Measurements from ENCODE around the gene ITPRIP. TPM values are rescaled to one million over a fixed set of nuclear protein-coding genes. Genes with fewer than 3 reads are reported as not detected.

Gene ITPRIP
- total and polyA plus RNA-seq, 2 experiments from 2014 or later, result 5.9 to 9.0 TPM

DNA sequence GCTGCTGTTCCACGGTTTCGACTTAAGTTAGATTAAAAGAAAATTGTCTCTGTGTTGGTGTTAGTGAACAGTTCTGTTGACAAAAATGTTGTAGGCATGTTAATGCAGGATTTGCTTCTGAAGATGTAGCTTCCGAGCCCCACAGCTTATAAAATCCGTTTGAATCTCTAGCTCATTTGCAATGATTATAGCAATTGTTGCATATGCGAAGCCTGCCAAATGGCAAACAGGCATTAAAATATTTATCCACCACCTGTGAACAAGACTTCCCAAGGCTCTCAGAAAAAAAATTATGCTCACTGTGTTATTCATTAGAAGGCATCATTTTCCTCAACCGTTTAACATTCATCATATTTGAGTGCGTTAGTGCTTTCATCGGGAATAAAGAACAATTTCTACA lies 29.6 kb upstream of the ITPRIP start:
- no peaks in the 10 kb centered on the region for H3K79me2 ChIP-seq
- TF ChIP-seq EZH2phosphoT487 (IDR thresholded peaks at IDR 0.05; ENCODE audit: low read depth, severe bottlenecking, unreplicated experiment) (no peak), EZH2 (IDR thresholded peaks at IDR 0.05; ENCODE audit: borderline replicate concordance) (no peak)
- TF ChIP-seq, protein P1, sequence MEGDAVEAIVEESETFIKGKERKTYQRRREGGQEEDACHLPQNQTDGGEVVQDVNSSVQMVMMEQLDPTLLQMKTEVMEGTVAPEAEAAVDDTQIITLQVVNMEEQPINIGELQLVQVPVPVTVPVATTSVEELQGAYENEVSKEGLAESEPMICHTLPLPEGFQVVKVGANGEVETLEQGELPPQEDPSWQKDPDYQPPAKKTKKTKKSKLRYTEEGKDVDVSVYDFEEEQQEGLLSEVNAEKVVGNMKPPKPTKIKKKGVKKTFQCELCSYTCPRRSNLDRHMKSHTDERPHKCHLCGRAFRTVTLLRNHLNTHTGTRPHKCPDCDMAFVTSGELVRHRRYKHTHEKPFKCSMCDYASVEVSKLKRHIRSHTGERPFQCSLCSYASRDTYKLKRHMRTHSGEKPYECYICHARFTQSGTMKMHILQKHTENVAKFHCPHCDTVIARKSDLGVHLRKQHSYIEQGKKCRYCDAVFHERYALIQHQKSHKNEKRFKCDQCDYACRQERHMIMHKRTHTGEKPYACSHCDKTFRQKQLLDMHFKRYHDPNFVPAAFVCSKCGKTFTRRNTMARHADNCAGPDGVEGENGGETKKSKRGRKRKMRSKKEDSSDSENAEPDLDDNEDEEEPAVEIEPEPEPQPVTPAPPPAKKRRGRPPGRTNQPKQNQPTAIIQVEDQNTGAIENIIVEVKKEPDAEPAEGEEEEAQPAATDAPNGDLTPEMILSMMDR (IDR thresholded peaks at IDR 0.05; ENCODE audit: poor library complexity), result no peak
- no peak for DNase-seq (ENCODE audit: low spot score)
- 64% methylated on average over 8 of the region's 8 CpGs for WGBS (ENCODE audit: low lambda C conversion rate, missing lambda C conversion rate)
- no peaks in the 10 kb centered on the region for H3K27me3 ChIP-seq
- H3K4me1 ChIP-seq (ENCODE audit: insufficient read depth), result no peaks in the 10 kb centered on the region
- H3K36me3 ChIP-seq (replicated peaks; ENCODE audit: insufficient read depth, low read depth), result no peaks in the 10 kb centered on the region
- no peak overlapping the region for H3K4me2 ChIP-seq
- H3K27ac ChIP-seq, result no peak overlapping the region
- H3K9me2 ChIP-seq (replicated peaks; ENCODE audit: insufficient read depth), result no peaks in the 10 kb centered on the region
- peaks cover 7% of the 10 kb centered on the region for H3K9me3 ChIP-seq (ENCODE audit: low read depth)
- H4K20me1 ChIP-seq (ENCODE audit: insufficient read depth, poor library complexity, severe bottlenecking), result no peaks in the 10 kb centered on the region
- H3K4me3 ChIP-seq, result no peak overlapping the region
- no peak overlapping the region for H2AFZ ChIP-seq

DNA sequence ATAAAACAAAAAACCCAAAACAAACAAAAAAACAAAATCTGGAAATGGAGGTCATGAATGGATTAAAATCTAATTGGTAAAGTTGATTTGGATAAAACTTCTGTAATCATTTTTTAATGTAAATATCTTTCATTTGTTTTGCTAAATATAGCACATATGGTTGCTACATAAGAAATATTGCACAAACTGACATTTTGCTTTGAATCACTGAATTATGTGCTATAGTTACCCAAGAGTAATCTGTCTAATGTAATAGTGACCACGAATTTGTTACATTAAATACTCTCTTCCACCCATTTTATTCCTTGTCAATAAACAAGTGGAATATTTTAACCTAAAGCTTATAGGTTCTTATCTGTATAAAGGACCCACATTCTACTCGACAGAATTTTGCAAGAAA lies 21.5 kb upstream of the ITPRIP start:
- Histone ChIP-seq H2AFZ (no peak overlapping the region), H3K4me1 (ENCODE audit: insufficient read depth) (no peaks in the 10 kb centered on the region), H3K79me2 (no peaks in the 10 kb centered on the region), H3K27ac (no peak overlapping the region), H3K9me3 (ENCODE audit: low read depth) (no peaks in the 10 kb centered on the region), H3K27me3 (peaks cover 10% of the 10 kb centered on the region), H4K20me1 (ENCODE audit: insufficient read depth, poor library complexity, severe bottlenecking) (no peaks in the 10 kb centered on the region), H3K4me2 (no peak overlapping the region), H3K9me2 (replicated peaks; ENCODE audit: insufficient read depth) (no peaks in the 10 kb centered on the region), H3K4me3 (no peak overlapping the region), H3K36me3 (replicated peaks; ENCODE audit: insufficient read depth, low read depth) (no peaks in the 10 kb centered on the region)
- WGBS (ENCODE audit: low lambda C conversion rate, missing lambda C conversion rate), result 82% methylated on average over 2 of the region's 2 CpGs
- no peak for DNase-seq (ENCODE audit: low spot score)
- TF ChIP-seq EZH2 (IDR thresholded peaks at IDR 0.05; ENCODE audit: borderline replicate concordance) (no peak), EZH2phosphoT487 (IDR thresholded peaks at IDR 0.05; ENCODE audit: low read depth, severe bottlenecking, unreplicated experiment) (no peak)
- TF ChIP-seq, protein P1 (IDR thresholded peaks at IDR 0.05; ENCODE audit: poor library complexity), result no peak

DNA sequence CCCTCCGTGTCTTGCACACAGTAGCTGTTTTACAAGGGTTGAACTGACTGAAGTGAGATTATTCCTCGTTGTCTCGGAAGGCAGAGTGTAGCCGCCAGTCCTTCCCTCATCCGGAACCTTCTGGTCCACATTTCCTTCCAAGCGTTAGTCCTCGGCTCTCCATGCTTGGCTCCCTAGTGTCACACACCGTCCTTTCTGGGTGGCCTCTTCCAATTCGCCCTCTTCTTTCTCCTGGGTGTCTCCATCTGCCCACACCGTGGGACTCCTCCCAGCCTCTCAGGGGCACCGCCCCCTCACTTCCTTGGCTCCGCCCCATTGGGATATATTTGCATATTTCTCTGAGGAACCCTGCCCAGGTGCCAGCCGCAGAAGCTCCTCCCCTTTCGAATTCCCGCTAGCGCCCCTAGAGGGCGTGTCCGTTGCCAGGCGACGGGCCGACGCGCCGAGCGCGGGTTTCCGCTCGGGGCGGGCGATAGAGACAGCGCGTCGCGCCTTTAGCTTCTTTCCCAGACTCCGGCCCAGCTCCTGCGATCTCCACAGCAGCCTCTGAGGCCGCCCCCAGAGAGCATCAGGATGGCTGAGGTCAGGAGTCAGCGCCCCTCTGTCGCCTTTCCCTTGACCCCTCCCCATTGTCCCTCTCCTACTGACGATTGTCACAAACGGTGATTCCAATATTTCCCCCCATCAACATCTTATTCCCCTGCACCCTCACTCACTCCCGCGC lies 15.2 kb upstream of the ITPRIP start, which contains the start of gene CFAP58:
Gene CFAP58 (plus strand): TSS at position 509 of the 724 bp plus-strand sequence. CDS start 65 bp downstream, at position 574.
- Histone ChIP-seq H3K9me2 (replicated peaks; ENCODE audit: insufficient read depth) (no peaks in the 10 kb centered on the region), H3K4me3 (no peak within 1 kb of the TSS), H3K79me2 (no peaks in the 10 kb centered on the region), H3K36me3 (replicated peaks; ENCODE audit: insufficient read depth, low read depth) (no peaks in the 10 kb centered on the region), H3K4me2 (peak within 1 kb of the TSS; percentile 81), H2AFZ (peak within 1 kb of the TSS; percentile 40), H4K20me1 (ENCODE audit: insufficient read depth, poor library complexity, severe bottlenecking) (no peaks in the 10 kb centered on the region), H3K27ac (no peak within 1 kb of the TSS), H3K9me3 (ENCODE audit: low read depth) (no peaks in the 10 kb centered on the region), H3K4me1 (ENCODE audit: insufficient read depth) (no peaks in the 10 kb centered on the region), H3K27me3 (peaks cover 10% of the 10 kb centered on the region)
- TF ChIP-seq EZH2 (IDR thresholded peaks at IDR 0.05; ENCODE audit: borderline replicate concordance), result no peak
- TF ChIP-seq, protein P1 (IDR thresholded peaks at IDR 0.05; ENCODE audit: poor library complexity), result peak; percentile 75
- peak; percentile 95 for DNase-seq (ENCODE audit: low spot score)
- WGBS (ENCODE audit: low lambda C conversion rate, missing lambda C conversion rate), result 11% methylated on average over 43 of the region's 43 CpGs
